Vagina (tissue), 2 donors: ENCODE measurements around the gene ZNF296. TPM values are rescaled to one million over a fixed set of nuclear protein-coding genes. Genes with fewer than 3 reads are reported as not detected.

Source experiments
- DNase-seq, 2 donors: peaks; one replicate each; pipeline ENCODE4 v3.0.0-alpha.2; 2017; ENCODE audit errors: extremely low spot score in 2 of 2
- H3K27ac ChIP-seq: fragments of 200-600 bp; sonication (generic); one replicate; pipeline ENCODE4 v1.5.1; 2019
- H3K27me3 ChIP-seq: fragments of 200-600 bp; sonication (generic); one replicate; pipeline ENCODE4 v1.5.1; 2019
- H3K36me3 ChIP-seq, 2 donors: fragments of 200-600 bp; sonication (generic); one replicate each; pipeline ENCODE4 v1.5.1; 2017 to 2019
- H3K4me1 ChIP-seq: fragments of 200-600 bp; sonication (generic); one replicate; pipeline ENCODE4 v1.5.1; 2019
- H3K4me3 ChIP-seq, 2 donors: fragments of 200-600 bp; sonication (generic); 1 replicate in 1 of 2; 2 replicates in 1 of 2; pipeline ENCODE4 v1.5.1; 2016 to 2019
- H3K9me3 ChIP-seq: fragments of 200-600 bp; sonication (generic); one replicate; pipeline ENCODE4 v1.5.1; 2019
- CTCF ChIP-seq, 3 experiments: fragments of 450-650 bp in 2 of 3; fragments of 200-600 bp in 1 of 3; sonication (generic) in 1 of 3; IDR thresholded peaks; one replicate each; pipeline ENCODE4 v1.5.1; 2017 to 2019; ENCODE audit warnings: antibody characterized with exemption in 3 of 3, mild to moderate bottlenecking in 2 of 3, moderate library complexity in 2 of 3
- POLR2A ChIP-seq, 2 donors: fragments of 450-650 bp; IDR thresholded peaks; one replicate each; pipeline ENCODE4 v1.6.1; 2017; ENCODE audit warnings: antibody characterized with exemption in 2 of 2, mild to moderate bottlenecking in 2 of 2, moderate library complexity in 2 of 2
- POLR2AphosphoS5 ChIP-seq, 2 donors: sonication (generic); formaldehyde crosslinking; IDR thresholded peaks; one replicate each; pipeline ENCODE4 v1.9.0; 2017; ENCODE audit warnings: antibody characterized with exemption in 2 of 2, mild to moderate bottlenecking in 2 of 2, low read depth in 1 of 2; ENCODE audit not compliant: insufficient read depth in 1 of 2
- intact Hi-C: fragments of 100-400 bp; cut with DNase I; formaldehyde crosslinking; loops from one replicate; pipeline ENCODE4 v1.15.1; 2023
- total RNA-seq: library from RNA; depleted of rRNA; stranded (reverse); fragments of >200 nt; gene quantifications from one replicate; pipeline ENCODE4 v1.2.3, GENCODE V29; 2016

ZNF296 gene
- total RNA-seq, 1 donor from 2014 or later: 5.6 TPM

GRCh38 chr19:45078390-45079062 lies 2.2 kb upstream of the ZNF296 start:
- no peaks in the 10 kb centered on the region for H3K36me3 ChIP-seq
- H3K27me3 ChIP-seq: no peaks in the 10 kb centered on the region
- H3K9me3 ChIP-seq: no peaks in the 10 kb centered on the region
- DNase-seq: no peak
- TF ChIP-seq POLR2A (IDR thresholded peaks at IDR 0.05) (no peak), POLR2AphosphoS5 (IDR thresholded peaks at IDR 0.05; ENCODE audit: insufficient read depth in 1 of 2, low read depth in 1 of 2) (no peak), CTCF (IDR thresholded peaks at IDR 0.05) (no peak)
- peak overlapping the region; percentile 58 for H3K27ac ChIP-seq
- peak overlapping the region; percentile 58 to 77 for H3K4me3 ChIP-seq
- intact Hi-C loops: no loop called here
- peaks cover 48% of the 10 kb centered on the region for H3K4me1 ChIP-seq

- H3K27ac ChIP-seq: peak overlapping the region; percentile 66
- TF ChIP-seq POLR2A (IDR thresholded peaks at IDR 0.05): no peak
- TF ChIP-seq CTCF (IDR thresholded peaks at IDR 0.05): no peak
- no peak for TF ChIP-seq POLR2AphosphoS5 (IDR thresholded peaks at IDR 0.05; ENCODE audit: insufficient read depth in 1 of 2, low read depth in 1 of 2)
- peaks cover 53% of the 10 kb centered on the region for H3K4me1 ChIP-seq
- intact Hi-C loops: no loop called here
- H3K4me3 ChIP-seq: peak overlapping the region; percentile 56 to 63
- H3K36me3 ChIP-seq: peaks cover 0 to under 1% of the 10 kb centered on the region in 2 donors
- no peaks in the 10 kb centered on the region for H3K9me3 ChIP-seq
- no peak for DNase-seq
- H3K27me3 ChIP-seq: no peaks in the 10 kb centered on the region
Observed at GRCh38 chr19:45076851-45077730, 813 bp upstream of the ZNF296 start.

GRCh38 chr19:45075301-45076028 lies 813 bp downstream of the ZNF296 start:
- TF ChIP-seq POLR2AphosphoS5 (IDR thresholded peaks at IDR 0.05; ENCODE audit: insufficient read depth in 1 of 2, low read depth in 1 of 2): peak in 1 of 2 donors; percentile 44
- TF ChIP-seq CTCF (IDR thresholded peaks at IDR 0.05): no peak
- TF ChIP-seq POLR2A (IDR thresholded peaks at IDR 0.05): no peak
- intact Hi-C loops: no loop called here
- H3K36me3 ChIP-seq: peaks cover 4 to 16% of the 10 kb centered on the region in 2 donors
- H3K4me1 ChIP-seq: peaks cover 61% of the 10 kb centered on the region
- H3K27me3 ChIP-seq: no peaks in the 10 kb centered on the region
- H3K4me3 ChIP-seq: peak overlapping the region; percentile 56 to 63
- DNase-seq: no peak
- peak overlapping the region; percentile 66 for H3K27ac ChIP-seq
- no peaks in the 10 kb centered on the region for H3K9me3 ChIP-seq

- Histone ChIP-seq H3K36me3 (peaks cover 7 to 23% of the 10 kb centered on the region in 2 donors), H3K4me3 (peak overlapping the region; percentile 56 to 63), H3K27me3 (no peaks in the 10 kb centered on the region), H3K4me1 (peaks cover 55% of the 10 kb centered on the region), H3K9me3 (no peaks in the 10 kb centered on the region), H3K27ac (peak overlapping the region; percentile 66)
- intact Hi-C loops: no loop called here
- TF ChIP-seq POLR2A (IDR thresholded peaks at IDR 0.05) (no peak), CTCF (IDR thresholded peaks at IDR 0.05) (no peak)
- no peak for DNase-seq
Observed at GRCh38 chr19:45074744-45075300, 1.5 kb downstream of the ZNF296 start.
